OCI-LY7 (cell line): Measurements from ENCODE around the gene FAM131C. TPM values are rescaled to one million over a fixed set of nuclear protein-coding genes. Genes with fewer than 3 reads are reported as not detected.

Experiments used
- BruUV-seq: library from RNA; stranded (reverse); fragments of 400-500 nt; replicated peaks from 2 replicates; lab custom pipeline; 2021; lab: Mats Ljungman, UMichigan
- CTCF ChIA-PET: fragments of 300-600 bp; sonication (Branson Sonifier 250); formaldehyde crosslinking; loops from one replicate; lab custom pipeline; 2022; ENCODE audit warnings: antibody characterized with exemption; ENCODE audit not compliant: unreplicated experiment; lab: Charles Lee
- POLR2A ChIA-PET: fragments of 300-600 bp; sonication (Branson Sonifier 250); formaldehyde crosslinking; loops from one replicate; lab custom pipeline; 2022; ENCODE audit warnings: antibody characterized with exemption; lab: Charles Lee
- DNase-seq: peaks from one replicate; pipeline ENCODE4 v3.0.0-alpha.2; 2015; ENCODE audit warnings: low spot score
- H2AFZ ChIP-seq: fragments of 200-600 bp; sonication (generic), shearing (Covaris generic); 2 replicates; pipeline ENCODE4 v1.6.1; 2014; ENCODE audit warnings: mild to moderate bottlenecking, antibody characterized with exemption, low read length, moderate library complexity
- H3K27ac ChIP-seq: fragments of 200-600 bp; sonication (generic); 2 replicates; pipeline ENCODE4 v1.5.1; 2014; ENCODE audit warnings: mixed run types, low read depth, mild to moderate bottlenecking, moderate library complexity, low read length, inconsistent platforms; ENCODE audit not compliant: poor library complexity, severe bottlenecking
- H3K36me3 ChIP-seq: fragments of 200-600 bp; sonication (generic); 2 replicates; pipeline ENCODE4 v1.6.1; 2014; ENCODE audit warnings: mild to moderate bottlenecking, antibody characterized with exemption, low read length, moderate library complexity, mixed read lengths; ENCODE audit not compliant: insufficient read depth
- H3K4me1 ChIP-seq: fragments of 200-600 bp; sonication (generic); 2 replicates; pipeline ENCODE4 v1.5.1; 2014; ENCODE audit warnings: mild to moderate bottlenecking, low read length; ENCODE audit not compliant: insufficient read depth, poor library complexity, severe bottlenecking
- H3K4me2 ChIP-seq: fragments of 200-600 bp; sonication (generic); 2 replicates; pipeline ENCODE4 v1.6.1; 2014; ENCODE audit warnings: mild to moderate bottlenecking, low read length
- H3K4me3 ChIP-seq: fragments of 200-600 bp; sonication (generic); 2 replicates; pipeline ENCODE4 v1.5.1; 2014; ENCODE audit warnings: mild to moderate bottlenecking, low read depth, low read length; ENCODE audit not compliant: poor library complexity, severe bottlenecking
- H3K79me2 ChIP-seq: fragments of 200-600 bp; sonication (generic); 2 replicates; pipeline ENCODE4 v1.6.1; 2016; ENCODE audit warnings: low read depth, mild to moderate bottlenecking, low read length, moderate library complexity, mixed read lengths; ENCODE audit not compliant: insufficient read depth
- H3K9me2 ChIP-seq: fragments of 200-600 bp; sonication (generic); 2 replicates; pipeline ENCODE4 v1.6.1; 2016; ENCODE audit warnings: mild to moderate bottlenecking, low read length, mixed read lengths; ENCODE audit not compliant: insufficient read depth
- H3K9me3 ChIP-seq: fragments of 200-600 bp; sonication (generic); 2 replicates; pipeline ENCODE4 v1.6.1; 2014; ENCODE audit warnings: mild to moderate bottlenecking, mixed run types, low read length, mixed read lengths
- H4K20me1 ChIP-seq: fragments of 200-600 bp; sonication (generic); 2 replicates; pipeline ENCODE4 v1.6.1; 2014; ENCODE audit warnings: mild to moderate bottlenecking, antibody characterized with exemption, low read length, moderate library complexity, mixed read lengths; ENCODE audit not compliant: insufficient read depth
- CTCF ChIP-seq: fragments of 200-600 bp; sonication (generic); conservative IDR thresholded peaks from 2 replicates; pipeline ENCODE4 v1.5.1; 2014; ENCODE audit warnings: mild to moderate bottlenecking, antibody characterized with exemption, low read length, moderate library complexity, mixed read lengths
- EZH2phosphoT487 ChIP-seq: fragments of 200-600 bp; sonication (generic); IDR thresholded peaks from 2 replicates; pipeline ENCODE4 v1.6.1; 2018; ENCODE audit warnings: low read depth, borderline replicate concordance, mild to moderate bottlenecking, mixed run types, antibody characterized with exemption, low read length, moderate library complexity, mixed read lengths
- intact Hi-C: fragments of 100-400 bp; cut with micrococcal nuclease; formaldehyde crosslinking; loops from one replicate; pipeline ENCODE4 v1.10.0; 2022; ENCODE audit not compliant: unreplicated experiment
- total RNA-seq, 2 experiments: library from RNA; depleted of rRNA in 1 of 2; stranded (reverse); fragments of >200 nt in 1 of 2; shearing (Covaris generic) in 1 of 2; gene quantifications; 2 replicates each; pipeline ENCODE4 v1.2.3, GENCODE V29; 2014 to 2022

Gene FAM131C
- total RNA-seq, 2 experiments from 2014 or later: not detected

GRCh38 chr1:16080422-16081150 is 7.1 kb upstream of the FAM131C start:
- H3K4me1 ChIP-seq: peaks cover 5% of the 10 kb centered on the region
- no peak for TF ChIP-seq EZH2phosphoT487
- TF ChIP-seq CTCF: no peak
- H3K27ac ChIP-seq: no peak overlapping the region
- H3K4me3 ChIP-seq: no peak overlapping the region
- DNase-seq: no peak
- intact Hi-C loops: no loop called here
- no peaks in the 10 kb centered on the region for H4K20me1 ChIP-seq
- no peak overlapping the region for H2AFZ ChIP-seq
- H3K36me3 ChIP-seq: no peaks in the 10 kb centered on the region
- H3K9me3 ChIP-seq: no peaks in the 10 kb centered on the region
- CTCF ChIA-PET: no interaction called here
- no peak overlapping the region for H3K4me2 ChIP-seq
- no peaks in the 10 kb centered on the region for H3K9me2 ChIP-seq
- H3K79me2 ChIP-seq: no peaks in the 10 kb centered on the region
- POLR2A ChIA-PET: interaction anchor here (0.6 kb wide), 1 partner anchor 361 kb away, joined by 4 read pairs; no protein-coding TSS in a partner anchor
- BruUV-seq: no TSS peak

- CTCF ChIA-PET: interaction anchor here (0.6 to 1.3 kb wide), 5 partner anchors 107 to 286 kb away, joined by 3 to 7 read pairs (median 3); no protein-coding TSS in a partner anchor
- peak overlapping the region; percentile 52; the same call in 1 of the 2 replicates for H3K4me2 ChIP-seq
- BruUV-seq: no TSS peak
- no peaks in the 10 kb centered on the region for H3K79me2 ChIP-seq
- H3K9me3 ChIP-seq: no peaks in the 10 kb centered on the region
- no peaks in the 10 kb centered on the region for H4K20me1 ChIP-seq
- intact Hi-C loops: loop anchor here (1.0 to 2.0 kb wide), 3 partner anchors 108 to 284 kb away; no protein-coding TSS in a partner anchor
- no peaks in the 10 kb centered on the region for H3K36me3 ChIP-seq
- no peak for TF ChIP-seq EZH2phosphoT487
- peak; percentile 91 for TF ChIP-seq CTCF
- no peak overlapping the region for H3K4me3 ChIP-seq
- peaks cover 6% of the 10 kb centered on the region for H3K4me1 ChIP-seq
- no peaks in the 10 kb centered on the region for H3K9me2 ChIP-seq
- POLR2A ChIA-PET: interaction anchor here (0.6 to 1.7 kb wide), 3 partner anchors 27 to 362 kb away, joined by 3 to 4 read pairs (median 3); partner anchors contain the start of gene NECAP2
- peak; percentile 77 for DNase-seq
- H3K27ac ChIP-seq: no peak overlapping the region
- H2AFZ ChIP-seq: peak overlapping the region; percentile 88
Measured at GRCh38 chr1:16078925-16079656, 5.6 kb upstream of the FAM131C start.
